ENCODE data around the gene SIMC1. TPM values are rescaled to one million over a fixed set of nuclear protein-coding genes. Genes with fewer than 3 reads are reported as not detected.
A peak's percentile ranks its signal among the peaks of the same experiment; 100 is the strongest.

SIMC1 gene
- total and polyA plus RNA-seq, 8 donors = 6.1 to 58.3 (median 15.9) TPM

GRCh38 chr5:176373100-176373818 lies 135.0 kb downstream of the SIMC1 start:
- H3K4me3 ChIP-seq = no peak overlapping the region
- 79 to 84% (median 80%) methylated on average over 7 of the region's 7 CpGs for WGBS, 5 donors
- peak in 1 of 2 donors; percentile 33 for DNase-seq

GRCh38 chr5:176379881-176380280 lies 141.7 kb downstream of the SIMC1 start:
- Histone ChIP-seq H3K4me3 (no peak overlapping the region), H3K4me1 (peaks cover 0 to 5% (median 0%) of the 10 kb centered on the region in 4 donors), H3K9me3 (no peaks in the 10 kb centered on the region), H3K27me3 (no peaks in the 10 kb centered on the region), H3K27ac (no peak overlapping the region), H3K36me3 (peaks cover 19 to 51% (median 37%) of the 10 kb centered on the region in 4 donors)
- WGBS, 5 donors = 81 to 91% (median 85%) methylated on average over 3 of the region's 3 CpGs
- DNase-seq = no peak
- TF ChIP-seq EP300 (IDR thresholded peaks at IDR 0.05) (no peak), POLR2A (IDR thresholded peaks at IDR 0.05) (no peak), CTCF (IDR thresholded peaks at IDR 0.05) (no peak), POLR2AphosphoS5 (IDR thresholded peaks at IDR 0.05) (no peak)
- intact Hi-C loops (cut with DNase I; ENCODE audit: low total_unique reads) = no loop called here

More at GRCh38 chr5:176373100-176373818, 135.0 kb downstream of the SIMC1 start:
- peaks cover 0 to 16% (median 5%) of the 10 kb centered on the region in 4 donors for H3K4me1 ChIP-seq
- H3K36me3 ChIP-seq = peaks cover 0 to 40% (median 31%) of the 10 kb centered on the region in 4 donors
- H3K27ac ChIP-seq = peak overlapping the region in 1 of 5 donors; percentile 43
- intact Hi-C loops (cut with DNase I; ENCODE audit: low total_unique reads) = no loop called here
- no peaks in the 10 kb centered on the region for H3K9me3 ChIP-seq
- no peaks in the 10 kb centered on the region for H3K27me3 ChIP-seq
- TF ChIP-seq POLR2AphosphoS5 (IDR thresholded peaks at IDR 0.05) (no peak), POLR2A (IDR thresholded peaks at IDR 0.05) (no peak), EP300 (IDR thresholded peaks at IDR 0.05) (no peak), CTCF (IDR thresholded peaks at IDR 0.05) (no peak)

GRCh38 chr5:176381423-176381822 lies 143.2 kb downstream of the SIMC1 start:
- peaks cover 0 to 6% (median 2%) of the 10 kb centered on the region in 4 donors for H3K4me1 ChIP-seq
- no peaks in the 10 kb centered on the region for H3K9me3 ChIP-seq
- TF ChIP-seq EP300 (IDR thresholded peaks at IDR 0.05) (no peak), POLR2AphosphoS5 (IDR thresholded peaks at IDR 0.05) (no peak), CTCF (IDR thresholded peaks at IDR 0.05) (no peak), POLR2A (IDR thresholded peaks at IDR 0.05) (no peak)
- intact Hi-C loops (cut with DNase I; ENCODE audit: low total_unique reads) = no loop called here
- H3K4me3 ChIP-seq = no peak overlapping the region
- H3K27ac ChIP-seq = peak overlapping the region in 2 of 5 donors; percentile 22 to 78
- WGBS, 5 donors = 39 to 85% (median 49%) methylated on average over 3 of the region's 3 CpGs
- peaks cover 22 to 53% (median 49%) of the 10 kb centered on the region in 4 donors for H3K36me3 ChIP-seq
- no peaks in the 10 kb centered on the region for H3K27me3 ChIP-seq
- no peak for DNase-seq

GRCh38 chr5:176381979-176382378 lies 143.8 kb downstream of the SIMC1 start:
- H3K9me3 ChIP-seq = no peaks in the 10 kb centered on the region
- 76 to 85% (median 78%) methylated on average over 3 of the region's 3 CpGs for WGBS, 5 donors
- H3K4me1 ChIP-seq = peaks cover 0 to 11% (median 8%) of the 10 kb centered on the region in 4 donors
- no peak for DNase-seq
- peaks cover 22 to 55% (median 50%) of the 10 kb centered on the region in 4 donors for H3K36me3 ChIP-seq
- no peak for TF ChIP-seq EP300 (IDR thresholded peaks at IDR 0.05)
- no peak for TF ChIP-seq POLR2AphosphoS5 (IDR thresholded peaks at IDR 0.05)
- no peak for TF ChIP-seq CTCF (IDR thresholded peaks at IDR 0.05)
- no peak for TF ChIP-seq POLR2A (IDR thresholded peaks at IDR 0.05)
- H3K27ac ChIP-seq = peak overlapping the region in 3 of 5 donors; percentile 22 to 78 (median 27)
- no peak overlapping the region for H3K4me3 ChIP-seq
- intact Hi-C loops (cut with DNase I; ENCODE audit: low total_unique reads) = no loop called here
- no peaks in the 10 kb centered on the region for H3K27me3 ChIP-seq

All from stomach (tissue), 9 donors.